GM23338 (cell line): ENCODE measurements around the gene CHST6. TPM values are rescaled to one million over a fixed set of nuclear protein-coding genes. Genes with fewer than 3 reads are reported as not detected.

Source experiments
- ATAC-seq: fragments of 200-7000 bp; cut with Tn5 transposase; 3 replicates; pipeline ENCODE4 v1.9.1; 2020
- DNase-seq: peaks from one replicate; pipeline ENCODE4 v3.0.0-alpha.2; 2015; ENCODE audit warnings: low spot score
- H2AFZ ChIP-seq: fragments of 200-600 bp; sonication (generic); 2 replicates; pipeline ENCODE4 v1.8.0; 2016; ENCODE audit warnings: antibody characterized with exemption, mild to moderate bottlenecking, moderate library complexity
- H3F3A ChIP-seq: fragments of 200-600 bp; sonication (generic); replicated peaks from 2 replicates; pipeline ENCODE4 v1.8.0; 2017; ENCODE audit warnings: antibody characterized with exemption, mixed run types, low read depth
- H3K27ac ChIP-seq: fragments of 200-600 bp; sonication (generic); 2 replicates; pipeline ENCODE4 v1.6.1; 2016; ENCODE audit warnings: low read depth
- H3K27me3 ChIP-seq: fragments of 200-600 bp; sonication (generic); 2 replicates; pipeline ENCODE4 v1.8.0; 2016; ENCODE audit warnings: mild to moderate bottlenecking, mixed run types, moderate library complexity; ENCODE audit not compliant: insufficient read depth
- H3K36me3 ChIP-seq: fragments of 200-600 bp; sonication (generic); 2 replicates; pipeline ENCODE4 v1.8.0; 2016; ENCODE audit warnings: mild to moderate bottlenecking; ENCODE audit not compliant: insufficient read depth
- H3K4me1 ChIP-seq: fragments of 200-600 bp; sonication (generic); 2 replicates; pipeline ENCODE4 v1.8.0; 2016; ENCODE audit warnings: mild to moderate bottlenecking, moderate library complexity; ENCODE audit not compliant: insufficient read depth
- H3K4me2 ChIP-seq: fragments of 200-600 bp; sonication (generic); 2 replicates; pipeline ENCODE4 v1.7.1; 2017; ENCODE audit warnings: mixed run types
- H3K4me3 ChIP-seq: fragments of 200-600 bp; sonication (generic); 2 replicates; pipeline ENCODE4 v1.6.1; 2016; ENCODE audit warnings: mixed run types
- H3K79me2 ChIP-seq: fragments of 200-600 bp; sonication (generic); replicated peaks from 2 replicates; pipeline ENCODE4 v1.8.0; 2017; ENCODE audit warnings: mild to moderate bottlenecking; ENCODE audit not compliant: insufficient read depth
- H3K9me2 ChIP-seq: fragments of 200-600 bp; sonication (generic); 2 replicates; pipeline ENCODE4 v1.8.0; 2017; ENCODE audit not compliant: insufficient read depth
- H4K20me1 ChIP-seq: fragments of 200-600 bp; sonication (generic); replicated peaks from 2 replicates; pipeline ENCODE4 v1.8.0; 2017; ENCODE audit warnings: mild to moderate bottlenecking; ENCODE audit not compliant: insufficient read depth
- H3K27ac Mint-ChIP-seq: 2 replicates; pipeline ENCODE4 v1.8.0; 2020; ENCODE audit warnings: inconsistent platforms, mild to moderate bottlenecking, moderate library complexity, mixed read lengths
- H3K27me3 Mint-ChIP-seq: 3 replicates; pipeline ENCODE4 v1.8.0; 2022; ENCODE audit warnings: low read depth, mild to moderate bottlenecking, moderate library complexity, mixed read lengths, inconsistent platforms; ENCODE audit not compliant: insufficient read depth, poor library complexity
- H3K36me3 Mint-ChIP-seq: 3 replicates; pipeline ENCODE4 v1.8.0; 2021; ENCODE audit warnings: low read depth, mild to moderate bottlenecking, inconsistent platforms, moderate library complexity, mixed read lengths
- H3K4me1 Mint-ChIP-seq: 3 replicates; pipeline ENCODE4 v1.8.0; 2020; ENCODE audit warnings: mild to moderate bottlenecking, inconsistent platforms, mixed read lengths
- H3K4me3 Mint-ChIP-seq: 3 replicates; pipeline ENCODE4 v1.8.0; 2021; ENCODE audit warnings: moderate library complexity, mild to moderate bottlenecking, inconsistent platforms, mixed read lengths
- H3K9me3 Mint-ChIP-seq: 3 replicates; pipeline ENCODE4 v1.8.0; 2020; ENCODE audit warnings: moderate library complexity, mild to moderate bottlenecking, inconsistent platforms, mixed read lengths
- CREB1 ChIP-seq: fragments of 250-450 bp; sonication (Bioruptor Pico); IDR thresholded peaks from 2 replicates; pipeline ENCODE4 v1.5.0; 2020; ENCODE audit warnings: low read depth, mild to moderate bottlenecking, moderate library complexity
- EZH2 ChIP-seq: fragments of 200-600 bp; sonication (generic); IDR thresholded peaks from one replicate; pipeline ENCODE4 v1.8.0; 2017; ENCODE audit warnings: antibody characterized with exemption, mild to moderate bottlenecking, low read depth; ENCODE audit not compliant: unreplicated experiment
- EZH2phosphoT487 ChIP-seq: fragments of 200-600 bp; sonication (generic); IDR thresholded peaks from one replicate; pipeline ENCODE4 v1.8.1; 2018; ENCODE audit warnings: antibody characterized with exemption; ENCODE audit not compliant: unreplicated experiment
- JUNB ChIP-seq: IDR thresholded peaks from one replicate; pipeline ENCODE4 v1.6.1; 2016; ENCODE audit warnings: antibody characterized with exemption; ENCODE audit not compliant: unreplicated experiment
- POLR2AphosphoS5 ChIP-seq: IDR thresholded peaks from 2 replicates; pipeline ENCODE4 v1.6.1; 2016; ENCODE audit warnings: antibody characterized with exemption, low read depth
- REST ChIP-seq: IDR thresholded peaks from one replicate; pipeline ENCODE4 v1.6.1; 2018; ENCODE audit warnings: antibody characterized with exemption; ENCODE audit not compliant: unreplicated experiment
- STAT1 ChIP-seq: IDR thresholded peaks from one replicate; pipeline ENCODE4 v1.6.1; 2016; ENCODE audit warnings: antibody characterized with exemption; ENCODE audit not compliant: unreplicated experiment
- ZNF114 ChIP-seq: fragments of 250-450 bp; sonication (Bioruptor Pico); IDR thresholded peaks from 2 replicates; pipeline ENCODE4 v1.5.0; 2020; ENCODE audit warnings: mild to moderate bottlenecking, moderate library complexity
- ZNF462 ChIP-seq: fragments of 250-450 bp; sonication (Bioruptor Pico); IDR thresholded peaks from 2 replicates; pipeline ENCODE4 v1.5.0; 2020; ENCODE audit warnings: mild to moderate bottlenecking, moderate library complexity
- polyA plus RNA-seq: library from polyadenylated mRNA; unstranded; fragments of >200 nt; fragmentation: Nextera tagmentation; extraction: Ambion mirVana; gene quantifications from 2 replicates; pipeline ENCODE4 v1.2.1, GENCODE V29; 2016
- total RNA-seq: library from RNA; depleted of rRNA; stranded (reverse); fragments of >200 nt; shearing (Covaris generic); gene quantifications from 2 replicates; pipeline ENCODE4 v1.2.3, GENCODE V29; 2014

The CHST6 gene
- total and polyA plus RNA-seq, 2 experiments from 2014 or later: 2.7 to 22.2 TPM

- no peak for TF ChIP-seq REST
- TF ChIP-seq EZH2: no peak
- TF ChIP-seq ZNF114 (CRISPR knock-in tag): no peak
Observed at GRCh38 chr16:75526032-75526790, 31.0 kb upstream of the CHST6 start (continued).

- no peaks in the 10 kb centered on the region for H3K79me2 ChIP-seq
- Mint-ChIP-seq H3K36me3 (no peaks in the 10 kb centered on the region), H3K9me3 (no peaks in the 10 kb centered on the region), H3K4me3 (no peak overlapping the region), H3K27me3 (peaks cover 20% of the 10 kb centered on the region), H3K4me1 (peaks cover 15% of the 10 kb centered on the region), H3K27ac (no peak overlapping the region)
- H3K9me2 ChIP-seq: no peaks in the 10 kb centered on the region
- H2AFZ ChIP-seq: no peak overlapping the region
- H3K4me2 ChIP-seq: no peak overlapping the region
- H3K27me3 ChIP-seq: no peaks in the 10 kb centered on the region
- H3K4me3 ChIP-seq: no peak overlapping the region
- H4K20me1 ChIP-seq: no peaks in the 10 kb centered on the region
- peaks cover 9% of the 10 kb centered on the region; the same call in 1 of the 2 replicates for H3K4me1 ChIP-seq
- H3F3A ChIP-seq: peaks cover 10% of the 10 kb centered on the region; the same call in 1 of the 2 replicates
- DNase-seq (no peak), ATAC-seq (no peak)
- H3K27ac ChIP-seq: no peak overlapping the region
- no peaks in the 10 kb centered on the region for H3K36me3 ChIP-seq
- TF ChIP-seq POLR2AphosphoS5: no peak
- TF ChIP-seq EZH2: no peak
- TF ChIP-seq ZNF462 (CRISPR knock-in tag): no peak
- no peak for TF ChIP-seq JUNB
- no peak for TF ChIP-seq REST
- no peak for TF ChIP-seq EZH2phosphoT487
- TF ChIP-seq ZNF114 (CRISPR knock-in tag): no peak
- no peak for TF ChIP-seq CREB1 (CRISPR knock-in tag)
- no peak for TF ChIP-seq STAT1
Observed at GRCh38 chr16:75519175-75519574, 23.9 kb upstream of the CHST6 start.
